Endothelial cell of umbilical vein (primary cell): Measurements from ENCODE around the gene AHSP. TPM values are rescaled to one million over a fixed set of nuclear protein-coding genes. Genes with fewer than 3 reads are reported as not detected.

Experiments used
- BruUV-seq: library from RNA; stranded (reverse); fragments of 400-500 nt; replicated peaks from 2 replicates; lab custom pipeline; 2021; lab: Mats Ljungman, UMichigan
- CTCF ChIA-PET: fragments of 300-600, 350-600 bp; sonication (Branson Sonifier 250); formaldehyde crosslinking; loops from one replicate; lab custom pipeline; 2021; ENCODE audit warnings: antibody characterized with exemption, inconsistent platforms; lab: Charles Lee
- POLR2A ChIA-PET: fragments of 300-600, 350-600 bp; sonication (Branson Sonifier 250); formaldehyde crosslinking; loops from one replicate; lab custom pipeline; 2021; ENCODE audit warnings: antibody characterized with exemption, inconsistent platforms; lab: Charles Lee
- DNase-seq: peaks from one replicate; pipeline ENCODE4 v3.0.0-alpha.2; 2011; ENCODE audit warnings: low read depth, low spot score
- FAIRE-seq: peaks from 2 replicates; lab custom pipeline; 2011; peaks lifted over from hg19 to GRCh38; lab: Jason Lieb, UNC
- H2AFZ ChIP-seq: 2 replicates; pipeline ENCODE4 v1.6.0; 2012; ENCODE audit warnings: low read depth, low read length, control low read depth, inconsistent platforms
- H3K27ac ChIP-seq: 2 replicates; pipeline ENCODE4 v1.5.1; 2011; ENCODE audit warnings: low read depth, mild to moderate bottlenecking, control low read depth, low read length, moderate library complexity; ENCODE audit not compliant: insufficient read depth
- H3K27me3 ChIP-seq, 2 experiments: 2 replicates each; pipeline versions ENCODE4 v1.6.0 to v1.6.1; 2011; ENCODE audit warnings: low read length in 2 of 2, mixed read lengths in 1 of 2; ENCODE audit not compliant: control insufficient read depth in 2 of 2, insufficient read depth in 2 of 2
- H3K36me3 ChIP-seq, 2 experiments: 2 replicates in 1 of 2; 3 replicates in 1 of 2; pipeline ENCODE4 v1.5.1; 2011; ENCODE audit warnings: low read length in 2 of 2, mild to moderate bottlenecking in 1 of 2, moderate library complexity in 1 of 2; ENCODE audit not compliant: control insufficient read depth in 2 of 2, insufficient read depth in 2 of 2; ENCODE audit errors: extremely low read depth in 1 of 2
- H3K4me1 ChIP-seq: 3 replicates; pipeline ENCODE4 v1.5.1; 2011; ENCODE audit warnings: mild to moderate bottlenecking, low read length; ENCODE audit not compliant: control insufficient read depth, insufficient read depth; ENCODE audit errors: extremely low read depth
- H3K4me2 ChIP-seq: 2 replicates; pipeline ENCODE4 v1.6.1; 2011; ENCODE audit warnings: low read length, control low read depth, mixed read lengths; ENCODE audit not compliant: insufficient read depth
- H3K4me3 ChIP-seq, 3 experiments: fragments of 200-600 bp in 1 of 3; sonication (generic), shearing (Covaris generic) in 1 of 3; replicated peaks in 1 of 3; 2 replicates each; pipeline ENCODE4 v1.5.1; 2011 to 2016; ENCODE audit warnings: control low read depth in 3 of 3, low read length in 3 of 3, mild to moderate bottlenecking in 2 of 3, inconsistent platforms in 1 of 3, low read depth in 1 of 3, moderate library complexity in 1 of 3; ENCODE audit not compliant: insufficient read depth in 1 of 3
- H3K79me2 ChIP-seq: 2 replicates; pipeline ENCODE4 v1.6.0; 2012; ENCODE audit warnings: low read length, inconsistent platforms; ENCODE audit not compliant: control insufficient read depth, insufficient read depth
- H3K9ac ChIP-seq: replicated peaks from 2 replicates; pipeline ENCODE3; 2011; ENCODE audit warnings: low read length, control low read depth; ENCODE audit not compliant: insufficient read depth; ENCODE audit errors: extremely low read depth
- H3K9me1 ChIP-seq: replicated peaks from 3 replicates; pipeline ENCODE4 v1.6.0; 2011; ENCODE audit warnings: mild to moderate bottlenecking, low read length; ENCODE audit not compliant: control insufficient read depth, insufficient read depth; ENCODE audit errors: extremely low read depth
- H3K9me3 ChIP-seq: replicated peaks from 2 replicates; pipeline ENCODE4 v1.5.1; 2012; ENCODE audit warnings: low read length, inconsistent platforms; ENCODE audit not compliant: control insufficient read depth, insufficient read depth
- H4K20me1 ChIP-seq: replicated peaks from 2 replicates; pipeline ENCODE3; 2011; ENCODE audit warnings: mild to moderate bottlenecking, low read length; ENCODE audit not compliant: control insufficient read depth, insufficient read depth; ENCODE audit errors: extremely low read depth
- EZH2 ChIP-seq: IDR thresholded peaks from 2 replicates; pipeline ENCODE4 v1.6.1; 2012; ENCODE audit warnings: borderline replicate concordance, low read depth, mild to moderate bottlenecking, moderate library complexity, low read length, inconsistent platforms; ENCODE audit not compliant: severe bottlenecking
- FOS ChIP-seq: IDR thresholded peaks from 2 replicates; pipeline ENCODE4 v1.6.1; 2011; ENCODE audit warnings: mild to moderate bottlenecking, low read length, moderate library complexity, borderline replicate concordance; ENCODE audit not compliant: insufficient read depth
- GATA2 ChIP-seq: IDR thresholded peaks from 2 replicates; pipeline ENCODE4 v1.7.0; 2011; ENCODE audit warnings: low read depth, mild to moderate bottlenecking, moderate library complexity, mixed read lengths, low read length; ENCODE audit not compliant: insufficient read length, insufficient read depth
- JUN ChIP-seq: IDR thresholded peaks from 2 replicates; pipeline ENCODE4 v1.6.1; 2011; ENCODE audit warnings: borderline replicate concordance, low read depth; ENCODE audit not compliant: insufficient read length, insufficient read depth
- MYC ChIP-seq: IDR thresholded peaks from one replicate; pipeline ENCODE4 v1.6.1; 2011; ENCODE audit warnings: mild to moderate bottlenecking, low read depth, low read length
- POLR2A ChIP-seq: IDR thresholded peaks from 2 replicates; pipeline ENCODE4 v1.6.1; 2012; ENCODE audit warnings: low read depth, mild to moderate bottlenecking, control low read depth, low read length
- POLR2AphosphoS5 ChIP-seq: IDR thresholded peaks from 2 replicates; pipeline ENCODE4 v1.6.1; 2012; ENCODE audit warnings: low read depth, mild to moderate bottlenecking, control low read depth, low read length, moderate library complexity; ENCODE audit not compliant: insufficient read depth
- dilution Hi-C: fragments of 300-500 bp; cut with MboI; formaldehyde crosslinking; loops from one replicate; pipeline ENCODE4 v1.15.0; 2019; ENCODE audit warnings: low sequenced_read_pairs; ENCODE audit not compliant: extremely low pct_ligation_motif_present
- intact Hi-C: fragments of 100-400 bp; cut with micrococcal nuclease; formaldehyde crosslinking; loops from one replicate; pipeline ENCODE4 v1.10.0; 2022
- polyA plus RNA-seq, 4 experiments: library from polyadenylated mRNA; depleted of rRNA in 3 of 4; stranded (reverse) in 3 of 4; unstranded in 1 of 4; fragments of >200 nt; gene quantifications; 2 replicates each; pipeline versions ENCODE4 v1.2.1 to v1.2.3, GENCODE V29; 2011 to 2012; ENCODE audit warnings: missing spikeins in 1 of 4
- total RNA-seq: library from RNA; stranded (reverse); gene quantifications from 2 replicates; pipeline ENCODE4 v1.2.3, GENCODE V29; 2021
- TF ChIP-seq, protein P1 (sequence below): IDR thresholded peaks from 2 replicates; pipeline ENCODE4 v1.6.1; 2011; ENCODE audit not compliant: insufficient read depth, insufficient read length
- TF ChIP-seq, protein P2 (sequence below), 2 donors: IDR thresholded peaks; 1 replicate in 1 of 2; 2 replicates in 1 of 2; pipeline ENCODE4 v1.5.1; 2011; ENCODE audit warnings: low read length in 2 of 2, mild to moderate bottlenecking in 2 of 2, moderate library complexity in 2 of 2, control low read depth in 1 of 2, inconsistent platforms in 1 of 2, low read depth in 1 of 2; ENCODE audit not compliant: insufficient read depth in 1 of 2; ENCODE audit errors: extremely low read depth in 1 of 2

AHSP gene
- total and polyA plus RNA-seq, 2 donors (not counting 3 experiments of a cell fraction or from before 2014, with no cell fraction given): not detected

DNA sequence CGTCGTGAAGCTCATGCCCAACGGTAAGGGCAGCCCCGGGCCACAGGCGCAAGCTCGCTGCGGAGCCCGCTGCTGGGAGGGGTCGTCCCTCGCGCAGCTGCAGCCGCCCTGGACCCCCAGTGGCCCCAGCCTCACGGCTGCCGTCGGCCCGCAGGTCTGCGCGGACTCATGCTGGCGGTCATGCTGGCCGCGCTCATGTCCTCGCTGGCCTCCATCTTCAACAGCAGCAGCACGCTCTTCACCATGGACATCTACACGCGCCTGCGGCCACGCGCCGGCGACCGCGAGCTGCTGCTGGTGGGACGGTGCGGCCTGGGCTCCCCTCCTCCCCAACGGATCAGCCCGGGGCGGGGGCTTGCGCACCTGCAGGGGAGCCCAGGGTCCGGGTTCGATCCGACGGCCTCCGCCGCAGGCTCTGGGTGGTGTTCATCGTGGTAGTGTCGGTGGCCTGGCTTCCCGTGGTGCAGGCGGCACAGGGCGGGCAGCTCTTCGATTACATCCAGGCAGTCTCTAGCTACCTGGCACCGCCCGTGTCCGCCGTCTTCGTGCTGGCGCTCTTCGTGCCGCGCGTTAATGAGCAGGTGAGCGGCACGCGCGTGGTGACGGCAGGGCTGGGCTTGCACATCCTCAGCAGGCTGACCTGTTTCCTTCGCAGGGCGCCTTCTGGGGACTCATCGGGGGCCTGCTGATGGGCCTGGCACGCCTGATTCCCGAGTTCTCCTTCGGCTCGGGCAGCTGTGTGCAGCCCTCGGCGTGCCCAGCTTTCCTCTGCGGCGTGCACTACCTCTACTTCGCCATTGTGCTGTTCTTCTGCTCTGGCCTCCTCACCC lies 39.0 kb upstream of the AHSP start:
- Histone ChIP-seq H3K4me1 (peaks cover 11% of the 10 kb centered on the region), H3K36me3 (peaks cover 6 to 10% of the 10 kb centered on the region in 2 experiments), H4K20me1 (no peaks in the 10 kb centered on the region), H3K9me1 (no peaks in the 10 kb centered on the region), H3K4me2 (peak overlapping the region; percentile 9), H2AFZ (peak overlapping the region; percentile 1), H3K4me3 (peak overlapping the region in 1 of 3 experiments; percentile 5), H3K9me3 (no peaks in the 10 kb centered on the region), H3K79me2 (no peaks in the 10 kb centered on the region), H3K9ac (no peak overlapping the region), H3K27me3 (peaks cover 3 to 24% of the 10 kb centered on the region in 2 experiments), H3K27ac (no peak overlapping the region)
- DNase-seq: peak; percentile 14
- CTCF ChIA-PET: interaction anchor here (1.0 to 2.6 kb wide), 5 partner anchors 10 to 380 kb away, joined by 3 to 10 read pairs (median 4); no protein-coding TSS in a partner anchor
- BruUV-seq: no TSS peak
- TF ChIP-seq EZH2: peak; percentile 56
- TF ChIP-seq FOS: no peak
- intact Hi-C loops (no loop called here), dilution Hi-C loops (no loop called here)
- POLR2A ChIA-PET: no interaction called here
- FAIRE-seq: no peak

DNA sequence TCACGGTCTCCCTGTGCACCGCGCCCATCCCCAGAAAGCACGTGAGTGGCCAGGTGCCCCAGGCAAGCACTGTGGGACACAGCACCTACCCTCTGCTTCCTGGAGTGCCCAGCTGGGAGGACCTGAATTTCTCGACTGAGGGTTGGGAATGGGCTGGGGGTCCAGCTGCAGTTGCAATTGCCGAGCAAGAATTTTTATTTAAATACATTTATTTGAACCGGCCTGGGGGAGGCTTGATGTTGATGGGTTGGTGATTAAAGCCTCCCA lies 38.5 kb upstream of the AHSP start:
- Histone ChIP-seq H4K20me1 (no peaks in the 10 kb centered on the region), H3K36me3 (peaks cover 6 to 13% of the 10 kb centered on the region in 2 experiments), H2AFZ (no peak overlapping the region), H3K4me2 (no peak overlapping the region), H3K79me2 (no peaks in the 10 kb centered on the region), H3K9ac (no peak overlapping the region), H3K9me1 (no peaks in the 10 kb centered on the region), H3K27ac (no peak overlapping the region), H3K4me1 (peaks cover 11% of the 10 kb centered on the region), H3K4me3 (no peak overlapping the region), H3K27me3 (peaks cover 3 to 24% of the 10 kb centered on the region in 2 experiments), H3K9me3 (no peaks in the 10 kb centered on the region)
- ChIA-PET CTCF (interaction anchor here (2.6 kb wide), 1 partner anchor 29 kb away, joined by 10 read pairs; no protein-coding TSS in a partner anchor), POLR2A (no interaction called here)
- TF ChIP-seq FOS: no peak
- TF ChIP-seq, protein P1, sequence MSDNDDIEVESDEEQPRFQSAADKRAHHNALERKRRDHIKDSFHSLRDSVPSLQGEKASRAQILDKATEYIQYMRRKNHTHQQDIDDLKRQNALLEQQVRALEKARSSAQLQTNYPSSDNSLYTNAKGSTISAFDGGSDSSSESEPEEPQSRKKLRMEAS: no peak
- TF ChIP-seq GATA2: no peak
- TF ChIP-seq POLR2AphosphoS5: no peak
- TF ChIP-seq JUN: no peak
- no peak for TF ChIP-seq POLR2A
- TF ChIP-seq MYC: no peak
- TF ChIP-seq, protein P2, sequence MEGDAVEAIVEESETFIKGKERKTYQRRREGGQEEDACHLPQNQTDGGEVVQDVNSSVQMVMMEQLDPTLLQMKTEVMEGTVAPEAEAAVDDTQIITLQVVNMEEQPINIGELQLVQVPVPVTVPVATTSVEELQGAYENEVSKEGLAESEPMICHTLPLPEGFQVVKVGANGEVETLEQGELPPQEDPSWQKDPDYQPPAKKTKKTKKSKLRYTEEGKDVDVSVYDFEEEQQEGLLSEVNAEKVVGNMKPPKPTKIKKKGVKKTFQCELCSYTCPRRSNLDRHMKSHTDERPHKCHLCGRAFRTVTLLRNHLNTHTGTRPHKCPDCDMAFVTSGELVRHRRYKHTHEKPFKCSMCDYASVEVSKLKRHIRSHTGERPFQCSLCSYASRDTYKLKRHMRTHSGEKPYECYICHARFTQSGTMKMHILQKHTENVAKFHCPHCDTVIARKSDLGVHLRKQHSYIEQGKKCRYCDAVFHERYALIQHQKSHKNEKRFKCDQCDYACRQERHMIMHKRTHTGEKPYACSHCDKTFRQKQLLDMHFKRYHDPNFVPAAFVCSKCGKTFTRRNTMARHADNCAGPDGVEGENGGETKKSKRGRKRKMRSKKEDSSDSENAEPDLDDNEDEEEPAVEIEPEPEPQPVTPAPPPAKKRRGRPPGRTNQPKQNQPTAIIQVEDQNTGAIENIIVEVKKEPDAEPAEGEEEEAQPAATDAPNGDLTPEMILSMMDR (IDR thresholded peaks at IDR 0.05; ENCODE audit: extremely low read depth in 1 of 2, insufficient read depth in 1 of 2, low read depth in 1 of 2, low read length in 2 of 2): no peak
- TF ChIP-seq EZH2: no peak
- FAIRE-seq: no peak
- intact Hi-C loops: no loop called here
- no peak for DNase-seq
- no TSS peak for BruUV-seq
- dilution Hi-C loops: no loop called here
